Suprapubic skin (tissue), 4 donors: ENCODE measurements around the gene STK40.

Experiments used
- EP300 ChIP-seq: sonication (generic); formaldehyde crosslinking; IDR thresholded peaks from one replicate; pipeline ENCODE4 v1.6.1; 2017; ENCODE audit warnings: antibody characterized with exemption
- POLR2A ChIP-seq, 2 donors: fragments of 450-650 bp; IDR thresholded peaks; one replicate each; pipeline ENCODE4 v1.6.1; 2017; ENCODE audit warnings: antibody characterized with exemption in 2 of 2, mild to moderate bottlenecking in 2 of 2, moderate library complexity in 2 of 2
- POLR2AphosphoS5 ChIP-seq, 3 donors: sonication (generic); formaldehyde crosslinking; IDR thresholded peaks; one replicate each; pipeline ENCODE4 v1.6.1; 2017; ENCODE audit warnings: antibody characterized with exemption in 3 of 3
- TF ChIP-seq, protein P1 (sequence below), 2 donors: fragments of 200-600 bp in 1 of 2; fragments of 450-650 bp in 1 of 2; sonication (generic) in 1 of 2; IDR thresholded peaks; one replicate each; pipeline ENCODE4 v1.5.1; 2016 to 2019; ENCODE audit warnings: antibody characterized with exemption in 2 of 2, mild to moderate bottlenecking in 1 of 2, moderate library complexity in 1 of 2

DNA sequence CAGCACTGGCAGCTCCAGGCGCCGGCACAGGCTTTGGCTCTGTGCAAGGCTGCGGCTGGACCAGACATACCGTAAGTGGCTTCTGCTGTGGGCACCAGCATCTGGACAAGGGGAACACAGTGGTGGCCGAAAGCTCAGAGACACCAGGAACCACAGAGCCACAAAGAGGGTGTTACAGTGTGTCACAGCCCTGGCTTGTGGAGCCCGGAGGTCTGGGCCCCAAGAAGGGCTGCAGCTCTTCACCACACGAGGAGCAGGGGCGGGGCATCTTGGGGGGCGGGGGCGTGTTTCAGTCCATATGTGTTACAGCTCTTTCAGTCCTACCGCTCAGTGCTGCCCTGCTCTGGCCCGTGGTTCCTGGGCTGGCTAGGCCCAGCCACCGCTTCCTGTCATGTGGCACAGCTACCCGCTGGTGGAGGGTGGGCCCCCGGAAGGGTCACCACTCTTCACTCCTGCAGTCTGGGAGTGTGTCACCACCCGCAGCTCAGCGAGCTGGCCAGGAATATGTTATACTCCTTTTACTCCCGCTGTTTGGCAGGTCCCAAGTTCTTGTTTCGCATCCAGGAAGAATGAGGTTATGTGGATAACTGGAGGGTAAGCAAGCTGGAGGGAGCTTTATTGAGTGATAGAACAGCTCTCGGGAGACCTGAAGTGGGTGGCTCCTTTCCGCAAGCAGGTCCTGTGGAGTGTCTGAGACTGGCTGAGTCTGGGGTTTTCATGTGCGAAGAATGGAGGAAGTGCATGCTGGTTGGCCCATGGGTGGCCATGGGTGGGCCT is 15.3 kb upstream of the STK40 start:
- TF ChIP-seq, protein P1, sequence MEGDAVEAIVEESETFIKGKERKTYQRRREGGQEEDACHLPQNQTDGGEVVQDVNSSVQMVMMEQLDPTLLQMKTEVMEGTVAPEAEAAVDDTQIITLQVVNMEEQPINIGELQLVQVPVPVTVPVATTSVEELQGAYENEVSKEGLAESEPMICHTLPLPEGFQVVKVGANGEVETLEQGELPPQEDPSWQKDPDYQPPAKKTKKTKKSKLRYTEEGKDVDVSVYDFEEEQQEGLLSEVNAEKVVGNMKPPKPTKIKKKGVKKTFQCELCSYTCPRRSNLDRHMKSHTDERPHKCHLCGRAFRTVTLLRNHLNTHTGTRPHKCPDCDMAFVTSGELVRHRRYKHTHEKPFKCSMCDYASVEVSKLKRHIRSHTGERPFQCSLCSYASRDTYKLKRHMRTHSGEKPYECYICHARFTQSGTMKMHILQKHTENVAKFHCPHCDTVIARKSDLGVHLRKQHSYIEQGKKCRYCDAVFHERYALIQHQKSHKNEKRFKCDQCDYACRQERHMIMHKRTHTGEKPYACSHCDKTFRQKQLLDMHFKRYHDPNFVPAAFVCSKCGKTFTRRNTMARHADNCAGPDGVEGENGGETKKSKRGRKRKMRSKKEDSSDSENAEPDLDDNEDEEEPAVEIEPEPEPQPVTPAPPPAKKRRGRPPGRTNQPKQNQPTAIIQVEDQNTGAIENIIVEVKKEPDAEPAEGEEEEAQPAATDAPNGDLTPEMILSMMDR (IDR thresholded peaks at IDR 0.05) = no peak
- peak in 1 of 2 donors; percentile 57 for TF ChIP-seq POLR2A (IDR thresholded peaks at IDR 0.05)
- peak in 2 of 3 donors; percentile 45 to 51 for TF ChIP-seq POLR2AphosphoS5 (IDR thresholded peaks at IDR 0.05)
- no peak for TF ChIP-seq EP300
